ENCODE measurements around the gene ATP1B1.

DNA sequence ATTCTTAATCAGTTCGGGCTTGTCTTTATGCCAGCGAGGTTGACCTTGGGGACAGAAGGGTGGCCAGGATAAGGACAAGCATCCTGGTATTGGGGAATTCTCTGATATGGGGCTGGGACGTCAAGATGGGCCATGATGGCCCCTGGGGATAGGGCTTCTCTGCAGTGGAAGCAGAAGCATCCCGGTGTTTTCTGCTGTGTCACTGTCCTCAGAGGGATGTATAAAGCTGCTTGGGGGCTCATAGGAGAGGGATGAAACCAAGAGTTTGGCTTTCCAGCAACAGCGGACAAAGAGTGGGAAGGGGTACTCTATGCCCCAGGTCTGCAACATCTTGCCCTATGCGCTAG, 1.4 kb upstream of the ATP1B1 start:
- no peak for TF ChIP-seq POLR2A (IDR thresholded peaks at IDR 0.05)
- TF ChIP-seq, protein P1, sequence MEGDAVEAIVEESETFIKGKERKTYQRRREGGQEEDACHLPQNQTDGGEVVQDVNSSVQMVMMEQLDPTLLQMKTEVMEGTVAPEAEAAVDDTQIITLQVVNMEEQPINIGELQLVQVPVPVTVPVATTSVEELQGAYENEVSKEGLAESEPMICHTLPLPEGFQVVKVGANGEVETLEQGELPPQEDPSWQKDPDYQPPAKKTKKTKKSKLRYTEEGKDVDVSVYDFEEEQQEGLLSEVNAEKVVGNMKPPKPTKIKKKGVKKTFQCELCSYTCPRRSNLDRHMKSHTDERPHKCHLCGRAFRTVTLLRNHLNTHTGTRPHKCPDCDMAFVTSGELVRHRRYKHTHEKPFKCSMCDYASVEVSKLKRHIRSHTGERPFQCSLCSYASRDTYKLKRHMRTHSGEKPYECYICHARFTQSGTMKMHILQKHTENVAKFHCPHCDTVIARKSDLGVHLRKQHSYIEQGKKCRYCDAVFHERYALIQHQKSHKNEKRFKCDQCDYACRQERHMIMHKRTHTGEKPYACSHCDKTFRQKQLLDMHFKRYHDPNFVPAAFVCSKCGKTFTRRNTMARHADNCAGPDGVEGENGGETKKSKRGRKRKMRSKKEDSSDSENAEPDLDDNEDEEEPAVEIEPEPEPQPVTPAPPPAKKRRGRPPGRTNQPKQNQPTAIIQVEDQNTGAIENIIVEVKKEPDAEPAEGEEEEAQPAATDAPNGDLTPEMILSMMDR (IDR thresholded peaks at IDR 0.05 in 8 of 11, conservative IDR thresholded peaks at IDR 0.05 in 3 of 11), result no peak

Data from spleen (tissue), 7 donors.